GM12873 (cell line): Measurements from ENCODE around the gene SPCS3.

Source experiments
- TF ChIP-seq, protein P1 (sequence below): IDR thresholded peaks from 2 replicates; pipeline ENCODE4 v1.5.1; 2012; ENCODE audit warnings: low read depth, mild to moderate bottlenecking, moderate library complexity, low read length, control low read depth; ENCODE audit not compliant: insufficient read depth; ENCODE audit errors: missing control alignments

Gene SPCS3

DNA sequence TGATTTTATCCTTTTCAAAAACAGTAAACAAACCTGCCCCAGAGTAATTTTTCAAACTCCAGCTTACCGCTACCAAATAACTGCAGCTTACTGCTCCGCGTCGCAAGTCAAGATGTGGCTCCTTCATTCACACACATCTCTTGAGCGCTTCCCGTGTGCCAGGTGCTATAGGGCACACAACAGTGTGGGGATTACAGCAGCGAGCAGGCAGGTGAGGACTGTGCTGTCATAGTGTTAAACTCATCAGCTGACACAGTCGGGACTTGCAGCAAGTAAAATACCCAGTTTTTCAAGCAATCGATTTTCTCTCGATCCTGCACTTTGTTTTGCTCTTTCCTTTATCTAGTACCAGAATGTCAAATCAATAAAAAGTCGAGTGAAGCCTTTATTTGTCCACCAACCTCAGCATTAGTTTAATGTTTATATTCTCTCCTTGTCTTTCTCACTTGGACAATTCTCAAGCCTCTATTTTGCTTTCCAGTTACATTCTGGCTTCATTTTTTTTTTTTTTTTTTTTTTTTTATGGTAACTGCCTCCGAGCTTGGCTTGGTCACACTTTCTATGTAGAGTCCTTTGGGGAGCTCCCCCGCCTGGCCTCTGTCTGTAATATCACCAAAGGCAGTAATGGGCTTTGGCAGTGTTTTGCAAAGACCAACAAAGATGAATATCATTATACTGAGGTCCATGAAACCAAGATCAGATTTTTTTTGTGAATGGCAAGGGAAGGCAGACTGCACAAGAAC, 42.4 kb upstream of the SPCS3 start:
- TF ChIP-seq, protein P1, sequence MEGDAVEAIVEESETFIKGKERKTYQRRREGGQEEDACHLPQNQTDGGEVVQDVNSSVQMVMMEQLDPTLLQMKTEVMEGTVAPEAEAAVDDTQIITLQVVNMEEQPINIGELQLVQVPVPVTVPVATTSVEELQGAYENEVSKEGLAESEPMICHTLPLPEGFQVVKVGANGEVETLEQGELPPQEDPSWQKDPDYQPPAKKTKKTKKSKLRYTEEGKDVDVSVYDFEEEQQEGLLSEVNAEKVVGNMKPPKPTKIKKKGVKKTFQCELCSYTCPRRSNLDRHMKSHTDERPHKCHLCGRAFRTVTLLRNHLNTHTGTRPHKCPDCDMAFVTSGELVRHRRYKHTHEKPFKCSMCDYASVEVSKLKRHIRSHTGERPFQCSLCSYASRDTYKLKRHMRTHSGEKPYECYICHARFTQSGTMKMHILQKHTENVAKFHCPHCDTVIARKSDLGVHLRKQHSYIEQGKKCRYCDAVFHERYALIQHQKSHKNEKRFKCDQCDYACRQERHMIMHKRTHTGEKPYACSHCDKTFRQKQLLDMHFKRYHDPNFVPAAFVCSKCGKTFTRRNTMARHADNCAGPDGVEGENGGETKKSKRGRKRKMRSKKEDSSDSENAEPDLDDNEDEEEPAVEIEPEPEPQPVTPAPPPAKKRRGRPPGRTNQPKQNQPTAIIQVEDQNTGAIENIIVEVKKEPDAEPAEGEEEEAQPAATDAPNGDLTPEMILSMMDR, result peak; percentile 52

DNA sequence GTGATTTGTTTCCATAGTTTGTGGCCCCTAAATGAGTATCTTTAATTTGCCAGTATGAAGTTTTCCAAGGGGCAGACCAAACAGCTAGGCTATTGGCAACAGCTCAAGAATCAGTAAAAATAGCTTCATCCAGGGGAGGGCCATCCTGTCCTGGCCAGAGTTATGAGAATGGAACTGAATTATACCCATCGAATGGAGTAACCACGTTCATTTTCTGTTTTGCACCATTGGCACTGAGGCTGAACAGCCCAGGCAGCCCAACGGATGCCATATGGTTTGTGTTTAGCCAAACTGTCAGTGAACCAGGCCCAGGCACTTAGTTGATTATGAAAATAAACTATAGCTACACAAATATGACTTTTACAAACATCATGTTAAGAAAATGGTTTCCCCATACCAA, 33.0 kb upstream of the SPCS3 start:
- TF ChIP-seq, protein P1, result no peak

GRCh38 chr4:176287546-176287945, 32.2 kb upstream of the SPCS3 start:
- TF ChIP-seq, protein P1, result no peak

DNA sequence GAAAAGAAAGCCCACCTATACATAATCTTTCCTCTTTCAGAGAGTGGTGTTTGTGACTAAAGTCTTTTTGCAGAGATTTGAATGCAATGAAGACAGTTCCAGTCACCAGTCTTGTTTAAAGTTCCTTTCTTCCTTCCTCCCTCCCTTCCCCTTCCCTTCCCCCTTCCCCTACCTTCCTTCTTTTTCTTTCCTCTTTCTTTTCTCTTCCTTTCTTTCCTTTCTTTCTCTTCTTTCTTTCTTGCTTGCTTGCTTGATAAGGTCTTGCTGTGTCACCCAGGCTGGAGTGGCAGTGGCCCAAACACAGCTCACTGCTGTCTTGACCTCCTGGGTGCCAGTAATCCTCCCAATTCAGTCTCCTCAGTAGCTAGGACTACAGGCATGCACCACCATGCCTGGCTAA, 31.7 kb upstream of the SPCS3 start:
- TF ChIP-seq, protein P1, result no peak

DNA sequence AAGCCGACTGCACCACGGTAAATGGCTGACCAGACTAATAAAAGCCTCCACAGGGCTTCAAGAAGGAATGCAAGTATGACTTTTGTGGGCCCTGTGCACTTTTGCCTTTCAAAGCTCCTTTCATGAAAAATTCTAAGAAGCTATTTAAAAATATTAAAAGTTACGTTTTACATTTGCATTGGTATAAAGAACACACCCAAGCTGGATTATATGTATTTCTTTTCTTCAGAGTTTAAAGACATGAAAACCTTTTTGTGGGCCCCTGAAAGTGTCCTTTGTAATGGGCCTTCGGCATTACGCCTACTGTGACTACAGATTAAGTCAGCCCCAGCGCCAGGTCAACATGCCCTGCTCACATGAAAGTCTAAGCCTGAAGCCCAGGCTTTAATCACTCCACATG, 30.2 kb upstream of the SPCS3 start:
- TF ChIP-seq, protein P1, result no peak

- TF ChIP-seq, protein P1, result no peak
Measured at GRCh38 chr4:176290520-176290919, 29.2 kb upstream of the SPCS3 start.

- TF ChIP-seq, protein P1, result no peak
Measured at GRCh38 chr4:176291748-176292147, 28.0 kb upstream of the SPCS3 start.
